ENCODE measurements around the gene RMDN3.

RMDN3 gene, protein sequence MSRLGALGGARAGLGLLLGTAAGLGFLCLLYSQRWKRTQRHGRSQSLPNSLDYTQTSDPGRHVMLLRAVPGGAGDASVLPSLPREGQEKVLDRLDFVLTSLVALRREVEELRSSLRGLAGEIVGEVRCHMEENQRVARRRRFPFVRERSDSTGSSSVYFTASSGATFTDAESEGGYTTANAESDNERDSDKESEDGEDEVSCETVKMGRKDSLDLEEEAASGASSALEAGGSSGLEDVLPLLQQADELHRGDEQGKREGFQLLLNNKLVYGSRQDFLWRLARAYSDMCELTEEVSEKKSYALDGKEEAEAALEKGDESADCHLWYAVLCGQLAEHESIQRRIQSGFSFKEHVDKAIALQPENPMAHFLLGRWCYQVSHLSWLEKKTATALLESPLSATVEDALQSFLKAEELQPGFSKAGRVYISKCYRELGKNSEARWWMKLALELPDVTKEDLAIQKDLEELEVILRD

GRCh38 chr15:40754883-40755811 is at the start of gene RMDN3:
Gene RMDN3 (minus strand): TSS chr15:40755254. CDS start chr15:40754783, 471 bp downstream.
- intact Hi-C loops (cut with DNase I), result loop anchor here (1.0 to 10.0 kb wide), 2 partner anchors 52 to 190 kb away; partner anchors contain the start of genes CCDC32, DNAJC17, RPUSD2 and ZFYVE19
- peak; percentile 81 to 99 (median 90) for DNase-seq

DNA sequence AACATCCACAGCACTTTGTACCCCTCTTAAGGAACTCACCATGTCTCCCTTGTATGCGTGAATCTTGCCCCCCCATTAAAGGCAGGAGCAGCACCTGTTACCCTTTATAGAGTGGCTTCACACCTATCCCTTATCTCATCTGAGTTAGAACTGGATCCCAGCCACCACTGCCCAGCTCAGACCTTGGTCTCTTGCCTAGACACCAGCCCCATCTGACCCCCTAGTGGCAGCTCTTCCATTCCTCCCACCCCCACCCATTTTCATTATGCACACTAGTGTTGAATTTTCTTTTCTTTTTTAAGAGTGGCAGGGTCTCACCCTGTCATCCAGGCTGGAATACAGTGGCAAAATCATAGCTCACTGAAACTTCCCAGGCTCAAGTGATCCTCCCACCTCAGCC is 48.6 kb upstream of the RMDN3 start:
- intact Hi-C loops (cut with DNase I), result no loop called here
- peak in 1 of 10 donors; percentile 6 for DNase-seq

DNA sequence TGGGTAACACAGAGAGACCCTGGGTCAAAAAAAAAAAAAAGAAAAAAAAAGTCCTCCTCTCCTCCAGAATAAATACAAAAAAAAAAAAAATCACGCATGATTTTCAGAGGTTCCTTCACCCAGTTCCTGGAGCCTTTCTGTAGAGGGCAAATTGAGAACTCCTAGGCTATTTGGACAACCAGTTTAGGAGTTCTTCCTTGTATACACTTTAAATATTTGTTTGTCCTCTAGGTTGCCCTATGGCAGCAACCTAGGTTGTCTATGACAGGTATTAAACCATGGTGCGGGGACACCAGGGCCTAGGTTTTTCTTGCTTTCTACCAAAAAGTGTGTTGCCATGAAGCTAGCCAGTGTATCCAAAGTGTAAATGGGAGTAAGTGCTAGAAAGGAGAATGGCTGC is 48.0 kb upstream of the RMDN3 start:
- DNase-seq, result no peak
- intact Hi-C loops (cut with DNase I), result no loop called here

DNA sequence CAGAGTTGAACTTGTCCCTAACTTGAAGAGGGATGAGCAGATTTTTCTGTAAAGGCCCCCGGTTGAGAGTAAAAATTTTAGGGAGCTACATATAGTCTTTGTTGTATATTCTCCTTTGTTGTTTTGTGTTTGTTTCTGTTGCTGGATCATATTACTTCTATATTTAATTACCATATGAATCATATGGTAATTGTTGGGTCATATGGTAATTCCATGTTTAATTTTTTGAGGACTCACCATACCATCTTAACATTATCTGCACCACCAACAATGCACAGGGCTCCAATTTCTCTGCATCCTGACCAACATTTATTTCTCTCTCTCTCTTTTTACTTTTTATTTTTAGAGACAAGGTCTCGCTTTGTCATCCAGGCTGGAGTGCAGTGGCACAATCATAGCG is 44.5 kb upstream of the RMDN3 start:
- no peak for DNase-seq
- intact Hi-C loops (cut with DNase I), result no loop called here

DNA sequence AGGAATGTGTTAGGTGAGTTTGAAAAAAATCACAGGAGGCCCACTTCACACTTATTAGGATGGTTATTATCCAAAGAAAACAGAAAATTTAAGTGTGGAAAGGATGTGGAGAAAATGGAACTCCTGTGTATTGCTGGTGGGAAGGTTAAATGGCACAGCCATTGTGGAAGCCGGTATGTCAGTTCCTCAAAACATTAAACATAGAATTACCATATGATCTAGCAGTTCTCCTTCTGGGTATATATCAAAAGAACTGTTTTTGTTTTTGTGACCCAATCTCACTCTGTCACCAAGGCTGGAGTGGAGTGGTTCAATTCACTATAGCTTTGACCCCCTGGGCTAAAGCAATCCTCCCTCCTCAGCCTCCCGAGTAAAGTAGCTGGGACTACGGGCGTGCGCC is 41.5 kb upstream of the RMDN3 start:
- DNase-seq, result peak in 1 of 10 donors; percentile 16
- intact Hi-C loops (cut with DNase I), result no loop called here

- intact Hi-C loops (cut with DNase I), result no loop called here
- DNase-seq, result no peak
Observed at GRCh38 chr15:40796041-40796440, 41.0 kb upstream of the RMDN3 start.

DNA sequence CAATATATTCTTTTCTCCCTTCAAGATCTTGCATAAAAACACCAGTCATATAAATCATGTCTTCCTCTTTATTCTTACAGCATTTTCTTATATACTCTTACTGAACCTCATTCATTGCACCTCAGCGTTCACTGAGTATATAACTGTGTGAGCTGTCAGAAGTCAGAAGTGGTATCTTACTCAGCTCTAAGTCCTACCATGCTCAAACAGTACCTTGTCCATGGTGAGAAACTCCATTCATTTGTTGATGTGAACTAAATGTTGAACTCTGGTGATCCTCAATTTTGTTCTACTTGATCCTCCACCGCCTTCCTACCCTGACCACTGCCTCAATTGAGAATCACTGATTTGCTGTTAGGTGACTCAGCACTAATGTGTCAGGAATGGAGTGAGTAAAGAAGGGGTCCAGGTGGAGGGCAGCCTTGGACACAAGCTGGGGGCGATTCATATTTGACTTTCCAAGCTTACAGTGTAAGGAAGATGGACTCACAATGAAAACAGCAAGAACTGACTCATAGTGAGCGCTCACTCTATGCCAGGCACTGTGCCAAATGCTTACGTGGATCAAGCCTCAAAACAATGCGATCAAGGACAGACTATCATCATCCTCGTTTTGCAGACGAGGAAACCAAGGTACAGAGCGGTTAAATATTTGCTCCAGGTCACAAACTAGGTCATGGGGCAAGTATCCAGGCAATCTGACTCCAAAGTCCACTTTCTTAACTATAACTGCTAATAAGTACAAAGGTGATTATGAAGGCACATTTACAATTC is 38.3 kb upstream of the RMDN3 start:
- DNase-seq, result peak in 4 of 10 donors; percentile 17 to 70 (median 36)
- intact Hi-C loops (cut with DNase I), result no loop called here

GRCh38 chr15:40792394-40792793 is 37.3 kb upstream of the RMDN3 start:
- peak in 2 of 10 donors; percentile 16 to 62 for DNase-seq
- intact Hi-C loops (cut with DNase I), result no loop called here

GRCh38 chr15:40790718-40791117 is 35.7 kb upstream of the RMDN3 start:
- intact Hi-C loops (cut with DNase I), result no loop called here
- DNase-seq, result peak in 3 of 10 donors; percentile 5 to 7 (median 7)

GRCh38 chr15:40789999-40790398 is 34.9 kb upstream of the RMDN3 start:
- intact Hi-C loops (cut with DNase I), result no loop called here

DNA sequence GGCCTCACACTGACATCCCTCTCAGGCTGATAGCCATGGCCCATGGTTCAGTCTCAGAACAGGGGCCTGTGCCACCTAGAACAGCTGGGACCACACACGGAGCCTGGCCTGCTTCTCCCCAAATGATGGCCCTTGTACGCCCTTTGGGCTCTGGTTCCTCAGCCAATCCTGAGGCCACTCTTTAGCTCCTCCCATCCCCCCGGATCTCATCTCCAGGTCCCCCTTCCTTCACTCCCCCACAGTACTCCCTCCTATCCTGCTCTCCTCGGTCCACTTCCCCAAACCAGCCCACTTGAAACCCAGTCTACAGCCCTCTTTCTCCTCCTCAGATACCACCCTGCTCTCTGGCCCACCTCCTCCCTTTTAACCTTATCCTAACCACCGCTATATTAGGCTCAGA is 34.1 kb upstream of the RMDN3 start:
- peak in 1 of 10 donors; percentile 46 for DNase-seq
- intact Hi-C loops (cut with DNase I), result no loop called here

More at GRCh38 chr15:40789999-40790398, 34.9 kb upstream of the RMDN3 start:
- peak in 2 of 10 donors; percentile 8 to 16 for DNase-seq

DNA sequence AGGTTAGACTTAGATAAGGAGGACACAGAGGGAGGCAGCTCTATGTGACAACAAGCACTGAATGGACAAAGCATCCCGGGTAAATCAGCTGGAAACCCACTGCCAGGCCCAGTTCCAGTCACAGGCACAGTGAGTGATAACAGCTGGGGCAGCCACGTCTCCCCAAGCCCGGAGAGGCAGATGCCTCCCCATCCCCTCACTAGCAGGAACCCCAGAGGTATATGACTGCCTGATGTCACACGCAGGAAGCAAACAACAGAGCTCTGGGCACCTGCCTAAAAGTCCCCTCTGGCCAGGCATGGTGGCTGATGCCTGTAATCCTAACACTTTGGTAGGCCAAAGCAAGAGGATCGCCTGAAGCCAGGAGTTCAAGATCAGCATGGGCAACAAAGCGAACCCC is 32.9 kb upstream of the RMDN3 start:
- intact Hi-C loops (cut with DNase I), result no loop called here
- DNase-seq, result peak in 2 of 10 donors; percentile 56 to 80

DNA sequence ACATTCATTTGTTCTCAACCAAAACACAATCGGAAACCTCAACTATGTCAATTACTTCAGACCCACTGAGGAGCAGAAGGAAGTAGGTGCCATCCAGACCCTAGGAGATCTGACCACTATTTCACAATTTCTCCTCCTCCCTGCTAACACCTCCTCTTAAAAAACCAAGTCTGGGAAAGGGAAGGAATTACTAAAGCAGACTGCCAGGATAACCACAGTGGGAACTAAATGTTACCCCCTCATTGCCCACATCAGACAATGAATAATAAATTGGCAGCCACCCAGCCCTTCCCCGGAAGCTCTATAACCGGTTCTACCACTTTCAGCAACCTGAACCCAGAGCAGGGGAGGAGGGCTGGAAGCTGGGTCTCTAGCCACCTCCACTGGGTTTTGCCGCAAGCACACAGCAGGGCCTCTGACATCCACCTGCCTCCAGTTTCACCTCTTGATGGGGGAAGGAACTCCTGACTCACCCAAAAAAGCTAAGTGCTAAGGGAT is 32.3 kb upstream of the RMDN3 start:
- intact Hi-C loops (cut with DNase I), result no loop called here

GRCh38 chr15:40785814-40786213 is 30.8 kb upstream of the RMDN3 start:
- DNase-seq, result peak in 1 of 10 donors; percentile 2
- intact Hi-C loops (cut with DNase I), result no loop called here

More for the DNA sequence above, 32.3 kb upstream of the RMDN3 start:
- DNase-seq, result peak in 1 of 10 donors; percentile 25

DNA sequence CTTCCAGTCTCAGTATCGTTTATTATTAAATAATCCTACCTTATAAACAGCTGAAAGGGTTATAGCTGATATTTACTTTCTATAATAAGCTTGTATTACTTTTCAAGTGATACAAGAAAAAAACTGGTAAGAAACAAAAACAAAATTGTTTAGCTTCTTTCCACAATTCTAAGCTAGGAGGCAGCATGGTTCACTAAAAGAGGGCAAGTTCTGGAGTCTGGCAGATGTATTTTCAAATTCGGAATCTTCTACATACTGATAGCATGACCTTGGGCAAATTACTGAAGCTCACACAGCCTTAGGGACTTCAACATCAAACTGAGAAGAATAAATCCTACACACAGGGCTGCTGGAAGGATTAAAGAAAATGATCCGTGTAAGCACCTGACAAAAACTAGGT is 30.1 kb upstream of the RMDN3 start:
- intact Hi-C loops (cut with DNase I), result no loop called here
- no peak for DNase-seq

DNA sequence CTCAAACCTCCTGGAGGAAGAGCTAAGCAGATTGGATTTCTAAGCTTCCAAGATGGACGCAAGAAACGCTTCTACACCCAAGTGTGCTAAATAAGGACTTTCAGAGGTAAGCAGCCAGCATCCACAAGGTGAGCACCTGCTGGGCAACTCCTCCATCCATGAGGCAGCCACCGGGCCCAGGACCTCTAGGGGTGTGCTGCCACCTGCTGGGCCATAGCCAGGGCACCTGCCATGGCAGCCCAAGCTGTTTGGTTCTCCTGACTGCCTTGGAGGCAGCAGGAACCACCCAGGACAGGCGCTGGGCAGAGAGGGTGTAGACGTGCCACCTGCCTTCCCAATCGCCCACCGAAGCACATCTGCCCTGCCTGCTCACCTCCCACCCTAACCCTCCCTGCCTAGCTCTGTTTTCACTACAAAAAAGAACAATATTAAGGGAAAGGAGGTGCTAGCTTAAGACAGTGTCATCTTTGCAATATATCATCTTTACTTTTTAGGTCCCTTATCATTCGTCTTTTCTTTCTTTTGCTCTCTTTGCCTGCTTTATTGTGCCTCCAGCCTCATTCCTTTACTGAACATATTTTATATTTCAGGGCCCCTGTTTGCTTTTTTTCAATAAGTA is 27.7 kb upstream of the RMDN3 start:
- intact Hi-C loops (cut with DNase I), result no loop called here
- DNase-seq, result peak in 4 of 10 donors; percentile 19 to 89 (median 78)

GRCh38 chr15:40776537-40777141 is 21.6 kb upstream of the RMDN3 start:
- intact Hi-C loops (cut with DNase I), result no loop called here
- DNase-seq, result peak in 2 of 10 donors; percentile 58 to 68

DNA sequence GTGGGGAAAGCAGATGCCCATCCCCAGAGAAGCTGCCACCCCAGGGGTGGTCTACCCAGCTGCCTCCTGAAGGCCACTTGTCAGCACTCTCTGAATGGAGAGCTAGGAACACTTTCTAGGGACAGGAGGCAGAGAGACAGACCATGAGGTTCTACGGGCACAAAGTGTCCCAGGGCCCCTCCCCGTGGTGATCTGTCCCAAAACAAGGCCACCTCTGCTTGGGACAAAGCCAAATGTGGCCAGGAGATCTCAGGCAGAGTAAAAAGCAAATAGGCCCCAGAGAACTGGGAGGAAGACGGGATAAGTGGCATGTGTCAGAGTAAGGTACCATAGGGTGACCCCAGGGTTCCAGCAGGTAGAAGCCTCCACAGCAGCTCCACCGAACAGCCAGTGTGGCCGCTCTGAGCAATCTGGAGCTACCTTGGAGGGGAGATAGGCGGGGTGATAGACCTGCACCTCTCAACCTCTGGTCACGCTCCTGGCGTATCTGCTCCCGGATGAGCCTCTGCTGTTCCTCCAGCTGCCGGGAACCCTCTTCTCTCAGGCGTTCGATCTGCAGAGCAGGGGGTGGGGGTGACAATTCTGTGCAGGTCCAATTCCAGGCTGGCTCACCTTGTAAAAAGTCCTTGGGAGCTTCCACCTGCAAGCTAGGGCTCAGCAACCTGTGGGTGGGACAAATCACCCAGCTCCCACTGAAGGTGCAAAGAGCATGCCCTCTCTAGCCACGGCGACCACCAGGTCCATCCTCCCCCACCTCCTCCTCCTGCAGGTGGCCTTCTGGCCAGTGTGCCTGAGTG is 20.9 kb upstream of the RMDN3 start:
- DNase-seq, result peak in 2 of 10 donors; percentile 63 to 64
- intact Hi-C loops (cut with DNase I), result no loop called here

Data from posterior cingulate gyrus (tissue), 11 donors.